T-cell (primary cell): ENCODE results near the gene COL4A1. TPM values are rescaled to one million over a fixed set of nuclear protein-coding genes. Genes with fewer than 3 reads are reported as not detected.

Source experiments
- ATAC-seq, 4 experiments: fragments of 200-7000 bp in 3 of 4; fragments of 150-1000 bp in 1 of 4; cut with Tn5 transposase; replicated peaks in 1 of 4; 1 replicate in 3 of 4; 2 replicates in 1 of 4; pipeline ENCODE4 v1.10.0; 2021; ENCODE audit warnings: moderate library complexity in 3 of 4, mild to moderate bottlenecking in 2 of 4, moderate number of reproducible peaks in 1 of 4
- CTCF ChIA-PET, 2 donors: fragments of 300-600 bp; sonication (Branson Sonifier 250); formaldehyde crosslinking; loops; one replicate each; lab custom pipeline; 2022; ENCODE audit warnings: antibody characterized with exemption in 2 of 2; lab: Charles Lee
- POLR2A ChIA-PET, 2 donors: fragments of 300-600 bp; sonication (Branson Sonifier 250); formaldehyde crosslinking; loops; one replicate each; lab custom pipeline; 2022; ENCODE audit warnings: antibody characterized with exemption in 2 of 2; lab: Charles Lee
- DNase-seq, 35 experiments: peaks; one replicate each; pipeline versions ENCODE4 v3.0.0 to v3.0.0-alpha.2; 2013 to 2023
- H3K27ac ChIP-seq: one replicate; pipeline ENCODE4 v1.5.1; 2013; ENCODE audit warnings: low read length
- H3K27me3 ChIP-seq, 2 experiments: replicated peaks in 1 of 2; 1 replicate in 1 of 2; 2 replicates in 1 of 2; pipeline versions ENCODE4 v1.6.1 to v1.7.0; 2013; ENCODE audit warnings: low read length in 1 of 2, mixed read lengths in 1 of 2; ENCODE audit not compliant: control insufficient read depth in 2 of 2, insufficient read depth in 2 of 2; ENCODE audit errors: extremely low read depth in 1 of 2
- H3K36me3 ChIP-seq, 2 donors: 1 replicate in 1 of 2; 2 replicates in 1 of 2; pipeline versions ENCODE4 v1.6.1 to v1.7.0; 2013; ENCODE audit warnings: low read length in 1 of 2; ENCODE audit not compliant: control insufficient read depth in 2 of 2, insufficient read depth in 1 of 2; ENCODE audit errors: extremely low read depth in 1 of 2
- H3K4me1 ChIP-seq, 2 experiments: 1 replicate in 1 of 2; 2 replicates in 1 of 2; pipeline versions ENCODE4 v1.6.1 to v1.7.0; 2013; ENCODE audit warnings: low read length in 2 of 2, mixed read lengths in 1 of 2; ENCODE audit not compliant: insufficient read depth in 2 of 2, control insufficient read depth in 1 of 2; ENCODE audit errors: extremely low read depth in 1 of 2
- H3K4me3 ChIP-seq, 2 donors: 1 replicate in 1 of 2; 2 replicates in 1 of 2; pipeline versions ENCODE4 v1.5.1 to v1.7.0; 2013; ENCODE audit warnings: mild to moderate bottlenecking in 2 of 2, low read length in 1 of 2, moderate library complexity in 1 of 2; ENCODE audit not compliant: control insufficient read depth in 1 of 2; ENCODE audit errors: extremely low read depth in 1 of 2
- H3K9me3 ChIP-seq: 2 replicates; pipeline ENCODE4 v1.7.0; 2013
- H3K27ac Mint-ChIP-seq, 2 donors: one replicate each; pipeline ENCODE4 v1.8.0; 2020 to 2021; ENCODE audit warnings: mild to moderate bottlenecking in 2 of 2, mixed read lengths in 2 of 2
- H3K27me3 Mint-ChIP-seq, 2 donors: one replicate each; pipeline ENCODE4 v1.8.0; 2021 to 2022; ENCODE audit warnings: mixed read lengths in 2 of 2
- H3K36me3 Mint-ChIP-seq: one replicate; pipeline ENCODE4 v1.8.0; 2021; ENCODE audit warnings: mixed read lengths
- H3K4me1 Mint-ChIP-seq, 3 donors: one replicate each; pipeline ENCODE4 v1.8.0; 2020 to 2022; ENCODE audit warnings: mixed read lengths in 3 of 3, mild to moderate bottlenecking in 1 of 3
- H3K4me3 Mint-ChIP-seq, 3 donors: one replicate each; pipeline ENCODE4 v1.8.0; 2020 to 2022; ENCODE audit warnings: mild to moderate bottlenecking in 3 of 3, mixed read lengths in 3 of 3, moderate library complexity in 3 of 3
- H3K9me3 Mint-ChIP-seq, 3 donors: one replicate each; pipeline ENCODE4 v1.8.0; 2020 to 2022; ENCODE audit warnings: mixed read lengths in 3 of 3
- WGBS: methylation state at CpG from one replicate; pipeline ENCODE4 v1.1.5; 2013; ENCODE audit warnings: missing lambda C conversion rate; ENCODE audit not compliant: insufficient coverage; 5-methylcytosine and 5-hydroxymethylcytosine counted together
- total RNA-seq, 35 experiments: library from RNA in 6 of 35; stranded (reverse) in 6 of 35; fragments of 120-200 nt in 1 of 35; gene quantifications; one replicate each; pipeline versions ENCODE4 v1.2.1 to v1.2.4 and lab custom pipeline; 2013 to 2026

Gene COL4A1
- total RNA-seq, 5 donors from 2014 or later (not counting 1 experiment from before 2014, with no cell fraction given), result 0.49 to 1.3 (median 0.85) TPM; not detected in 2

DNA sequence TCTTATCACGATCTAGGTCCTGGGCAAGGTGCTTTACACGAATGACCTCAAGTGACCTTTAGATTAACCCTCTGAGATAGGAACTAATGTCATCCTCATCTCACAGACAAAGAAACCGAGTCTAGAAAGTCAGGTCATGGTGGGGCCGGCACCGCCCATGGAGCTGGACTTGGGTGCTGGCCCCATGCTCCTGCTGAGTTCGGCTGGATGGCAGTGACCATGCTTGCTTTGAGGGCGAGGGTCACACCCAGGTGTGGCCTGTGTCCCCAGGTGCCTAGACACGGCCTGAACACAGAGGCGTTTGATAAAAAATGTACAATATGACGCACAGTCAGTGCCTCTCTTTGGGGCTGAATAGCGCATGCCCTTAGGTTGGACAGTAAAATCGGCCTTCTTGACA, 26.9 kb upstream of the COL4A1 start:
- Mint-ChIP-seq H3K9me3 (no peaks in the 10 kb centered on the region), H3K27me3 (peaks cover 15 to 23% of the 10 kb centered on the region in 2 donors), H3K36me3 (no peaks in the 10 kb centered on the region), H3K4me3 (no peak overlapping the region), H3K27ac (no peak overlapping the region), H3K4me1 (peaks cover 0 to 2% (median 2%) of the 10 kb centered on the region in 3 donors)
- no peaks in the 10 kb centered on the region for H3K36me3 ChIP-seq
- ChIA-PET CTCF (no interaction called here), POLR2A (no interaction called here)
- WGBS, result 70% methylated on average over 10 of the region's 12 CpGs
- H3K27ac ChIP-seq, result no peak overlapping the region
- H3K4me3 ChIP-seq, result no peak overlapping the region
- no peak for ATAC-seq
- no peaks in the 10 kb centered on the region for H3K4me1 ChIP-seq
- no peaks in the 10 kb centered on the region for H3K9me3 ChIP-seq
- DNase-seq, result no peak
- peaks cover 0 to 15% of the 10 kb centered on the region in 2 experiments for H3K27me3 ChIP-seq

DNA sequence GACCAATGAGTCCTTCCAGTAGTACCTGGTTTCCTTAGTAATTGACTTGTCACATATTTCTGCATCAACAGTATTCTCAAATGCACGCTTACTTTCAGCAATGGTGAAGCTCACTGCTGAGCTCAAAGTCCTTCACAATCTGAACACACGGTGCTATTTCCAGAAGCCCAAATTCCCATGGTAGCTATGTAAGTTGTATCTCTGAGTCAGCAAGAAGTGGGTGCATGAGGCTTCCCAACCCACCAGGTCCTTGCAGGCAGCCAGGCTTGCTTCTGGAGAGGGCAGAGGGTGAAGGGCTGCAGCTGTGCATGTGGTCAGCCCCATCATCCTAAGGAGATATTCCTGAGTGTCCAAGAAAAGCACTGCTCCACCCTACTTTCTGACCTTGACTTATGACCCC, 25.8 kb upstream of the COL4A1 start:
- Histone ChIP-seq H3K36me3 (no peaks in the 10 kb centered on the region), H3K4me1 (no peaks in the 10 kb centered on the region), H3K9me3 (no peaks in the 10 kb centered on the region), H3K27me3 (peaks cover 0 to 9% of the 10 kb centered on the region in 2 experiments), H3K27ac (no peak overlapping the region), H3K4me3 (no peak overlapping the region)
- ChIA-PET CTCF (no interaction called here), POLR2A (no interaction called here)
- Mint-ChIP-seq H3K27ac (no peak overlapping the region), H3K4me3 (no peak overlapping the region), H3K9me3 (no peaks in the 10 kb centered on the region), H3K36me3 (no peaks in the 10 kb centered on the region), H3K4me1 (no peaks in the 10 kb centered on the region), H3K27me3 (peaks cover 16 to 23% of the 10 kb centered on the region in 2 donors)
- DNase-seq, result no peak
- ATAC-seq, result no peak
- WGBS, result no CpG with 5 or more reads among the region's 2 CpGs

DNA sequence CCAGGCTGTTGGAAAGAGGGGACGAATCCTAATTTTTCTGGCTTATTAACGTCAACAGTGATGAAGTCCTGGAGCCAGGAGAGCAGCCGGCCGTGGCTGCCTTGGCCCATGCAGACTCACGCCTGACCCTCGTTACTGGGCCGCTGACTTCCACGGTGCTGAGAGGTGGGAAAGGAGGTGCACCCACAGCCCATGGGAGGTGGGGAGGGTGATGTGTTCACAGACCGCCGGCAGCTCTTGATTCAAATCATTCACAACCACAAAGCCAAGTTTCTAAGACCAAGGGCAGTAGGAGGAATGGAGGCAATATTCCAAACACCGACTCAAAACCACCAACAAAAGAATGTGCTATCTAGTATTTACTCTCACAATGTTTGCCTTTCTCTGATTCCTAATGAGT, 24.4 kb upstream of the COL4A1 start:
- Mint-ChIP-seq H3K27me3 (peaks cover 21 to 35% of the 10 kb centered on the region in 2 donors), H3K36me3 (no peaks in the 10 kb centered on the region), H3K4me1 (no peaks in the 10 kb centered on the region), H3K27ac (no peak overlapping the region), H3K4me3 (no peak overlapping the region), H3K9me3 (no peaks in the 10 kb centered on the region)
- ChIA-PET POLR2A (no interaction called here), CTCF (no interaction called here)
- Histone ChIP-seq H3K4me1 (no peaks in the 10 kb centered on the region), H3K9me3 (no peaks in the 10 kb centered on the region), H3K4me3 (no peak overlapping the region), H3K27me3 (peaks cover 0 to 9% of the 10 kb centered on the region in 2 experiments), H3K27ac (no peak overlapping the region), H3K36me3 (no peaks in the 10 kb centered on the region)
- ATAC-seq, result no peak
- DNase-seq, result no peak
- 78% methylated on average over 5 of the region's 11 CpGs for WGBS

GRCh38 chr13:110330491-110331011, 23.6 kb upstream of the COL4A1 start:
- no peaks in the 10 kb centered on the region for H3K4me1 Mint-ChIP-seq
- WGBS, result 97% methylated on average over 8 of the region's 11 CpGs
- DNase-seq (no peak), ATAC-seq (no peak)
- no peak overlapping the region for H3K4me3 ChIP-seq
- H3K4me1 ChIP-seq, result no peaks in the 10 kb centered on the region
- peaks cover 21 to 33% of the 10 kb centered on the region in 2 donors for H3K27me3 Mint-ChIP-seq
- H3K27ac Mint-ChIP-seq, result no peak overlapping the region
- H3K27ac ChIP-seq, result no peak overlapping the region
- no peak overlapping the region for H3K4me3 Mint-ChIP-seq
- H3K36me3 Mint-ChIP-seq, result no peaks in the 10 kb centered on the region
- POLR2A ChIA-PET, result no interaction called here
- no peaks in the 10 kb centered on the region for H3K9me3 Mint-ChIP-seq
- H3K9me3 ChIP-seq, result no peaks in the 10 kb centered on the region
- CTCF ChIA-PET, result no interaction called here
- no peaks in the 10 kb centered on the region for H3K36me3 ChIP-seq
- H3K27me3 ChIP-seq, result peaks cover 0 to 16% of the 10 kb centered on the region in 2 experiments

- Mint-ChIP-seq H3K27me3 (peaks cover 20 to 37% of the 10 kb centered on the region in 2 donors), H3K36me3 (no peaks in the 10 kb centered on the region), H3K9me3 (no peaks in the 10 kb centered on the region), H3K4me3 (no peak overlapping the region), H3K27ac (no peak overlapping the region), H3K4me1 (no peaks in the 10 kb centered on the region)
- no peak overlapping the region for H3K27ac ChIP-seq
- H3K4me1 ChIP-seq, result no peaks in the 10 kb centered on the region
- H3K36me3 ChIP-seq, result no peaks in the 10 kb centered on the region
- DNase-seq (no peak), ATAC-seq (no peak)
- peaks cover 0 to 16% of the 10 kb centered on the region in 2 experiments for H3K27me3 ChIP-seq
- ChIA-PET CTCF (no interaction called here), POLR2A (interaction anchor here in 1 of 2 donors (0.5 kb wide), 1 partner anchor 117 kb away, joined by 3 read pairs; no protein-coding TSS in a partner anchor)
- no peak overlapping the region for H3K4me3 ChIP-seq
- H3K9me3 ChIP-seq, result no peaks in the 10 kb centered on the region
- WGBS, result 91% methylated on average over 15 of the region's 21 CpGs
Measured at GRCh38 chr13:110329798-110330461, 23.0 kb upstream of the COL4A1 start.

DNA sequence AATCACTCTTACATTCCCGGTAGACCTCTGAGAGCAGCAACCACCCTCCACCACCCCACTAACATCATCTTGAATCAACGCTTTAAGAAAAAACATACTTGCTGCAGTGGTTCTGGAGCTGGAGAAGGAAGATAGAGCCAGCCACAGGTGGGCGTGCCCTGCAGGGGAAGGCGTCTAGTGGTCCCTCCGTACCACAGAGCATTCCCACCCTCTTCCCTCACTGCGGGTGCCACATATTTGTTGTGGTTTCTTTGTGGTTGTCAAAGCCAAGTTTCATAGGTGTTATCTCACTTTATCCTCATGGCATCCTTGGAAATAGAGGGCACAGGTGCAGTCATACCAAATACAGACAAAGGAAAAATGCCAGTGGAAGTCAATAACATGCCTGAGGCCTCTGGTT, 22.3 kb upstream of the COL4A1 start:
- no peak overlapping the region for H3K4me3 Mint-ChIP-seq

More for the DNA sequence above, 22.3 kb upstream of the COL4A1 start:
- H3K27ac ChIP-seq, result no peak overlapping the region
- Mint-ChIP-seq H3K27me3 (peaks cover 23 to 44% of the 10 kb centered on the region in 2 donors), H3K27ac (no peak overlapping the region), H3K36me3 (no peaks in the 10 kb centered on the region), H3K4me1 (no peaks in the 10 kb centered on the region), H3K9me3 (no peaks in the 10 kb centered on the region)
- peaks cover 0 to 18% of the 10 kb centered on the region in 2 experiments for H3K27me3 ChIP-seq
- no peak for ATAC-seq
- WGBS, result no CpG with 5 or more reads among the region's 6 CpGs
- no peak overlapping the region for H3K4me3 ChIP-seq
- H3K36me3 ChIP-seq, result no peaks in the 10 kb centered on the region
- POLR2A ChIA-PET, result no interaction called here
- DNase-seq, result no peak
- CTCF ChIA-PET, result no interaction called here
- no peaks in the 10 kb centered on the region for H3K9me3 ChIP-seq
- H3K4me1 ChIP-seq, result no peaks in the 10 kb centered on the region
